SKM-1 treated with dmso at 0.1 percent for 144 hours (cell line): Measurements from ENCODE around the gene HSDL2.
"Not testable (repeated sequence)": the region's sequence is repeated elsewhere in the genome, so short reads cannot be mapped to it uniquely, and the experiment has no call there.

Experiments used
- DNase-seq: peaks from one replicate; lab custom pipeline; 2025; ENCODE audit not compliant: unreplicated experiment; lab: John Stamatoyannopoulos, UW

The HSDL2 gene

DNA sequence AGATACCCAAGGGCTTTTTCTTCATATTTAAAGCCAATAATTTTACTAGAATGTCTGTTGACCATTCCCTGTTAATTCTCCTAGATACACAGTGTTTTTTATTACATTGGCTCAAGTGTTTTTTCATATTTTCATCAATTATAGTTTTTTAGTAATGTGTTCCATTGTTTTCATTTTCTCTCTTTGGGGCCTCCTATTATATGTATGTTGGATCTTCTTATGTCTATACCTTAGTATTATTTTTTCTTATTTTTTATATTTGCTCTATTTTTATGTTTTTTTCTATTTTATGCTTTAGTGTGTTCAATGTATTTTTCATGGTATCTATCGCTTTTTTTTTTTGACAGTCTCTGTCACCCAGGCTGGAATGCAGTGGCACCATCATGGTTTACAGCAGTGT is 114.2 kb downstream of the HSDL2 start:
- no peak for DNase-seq

DNA sequence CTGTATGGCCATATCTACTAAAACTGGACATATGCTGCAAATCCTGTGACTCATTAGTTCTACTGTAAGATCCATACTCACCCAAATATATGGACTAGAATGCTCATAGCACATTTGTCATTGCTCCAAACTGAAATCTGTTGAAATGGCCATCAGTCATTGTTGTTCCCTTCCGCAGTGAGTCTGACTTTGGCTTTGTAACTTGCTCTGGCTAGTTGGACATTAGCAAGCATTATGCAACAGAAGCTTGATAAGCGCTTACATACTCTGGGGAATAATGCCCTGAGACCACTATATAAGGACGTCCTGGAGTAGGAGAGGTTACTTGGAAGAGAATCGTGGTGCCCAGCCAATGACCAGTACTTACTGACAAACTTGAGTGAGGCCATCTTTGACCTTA is 115.7 kb downstream of the HSDL2 start:
- DNase-seq: peak; percentile 21

DNA sequence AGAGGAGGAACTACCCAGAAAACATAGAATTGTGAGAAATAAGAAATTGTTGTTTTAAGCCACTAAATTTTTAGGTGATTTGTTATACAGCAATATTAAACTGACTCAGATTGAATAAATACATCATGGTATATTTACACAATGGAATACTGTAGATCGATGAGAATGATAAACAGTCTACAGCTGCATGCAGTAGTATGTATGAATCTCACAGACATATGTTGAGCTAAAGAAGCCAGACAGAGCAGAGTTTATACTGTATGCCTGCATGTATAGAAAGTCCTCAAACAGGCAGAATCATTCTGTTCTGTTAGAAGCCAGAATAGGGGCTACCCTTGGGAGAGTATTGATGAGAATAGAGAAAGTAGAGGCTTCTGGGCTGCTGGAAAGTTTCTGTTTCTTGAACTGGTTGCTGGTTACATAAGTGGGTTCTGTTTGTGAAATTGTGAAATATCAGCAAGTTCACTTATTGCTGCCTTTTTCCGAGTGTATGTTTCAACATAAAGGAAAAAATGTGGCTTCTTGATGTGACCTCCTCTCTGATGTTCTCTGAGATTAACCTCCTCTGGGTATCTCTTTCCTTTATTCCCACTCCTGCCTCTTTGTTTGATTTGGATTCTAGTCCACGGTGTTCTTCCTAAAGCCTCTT is 116.3 kb downstream of the HSDL2 start:
- DNase-seq: peak; percentile 37

DNA sequence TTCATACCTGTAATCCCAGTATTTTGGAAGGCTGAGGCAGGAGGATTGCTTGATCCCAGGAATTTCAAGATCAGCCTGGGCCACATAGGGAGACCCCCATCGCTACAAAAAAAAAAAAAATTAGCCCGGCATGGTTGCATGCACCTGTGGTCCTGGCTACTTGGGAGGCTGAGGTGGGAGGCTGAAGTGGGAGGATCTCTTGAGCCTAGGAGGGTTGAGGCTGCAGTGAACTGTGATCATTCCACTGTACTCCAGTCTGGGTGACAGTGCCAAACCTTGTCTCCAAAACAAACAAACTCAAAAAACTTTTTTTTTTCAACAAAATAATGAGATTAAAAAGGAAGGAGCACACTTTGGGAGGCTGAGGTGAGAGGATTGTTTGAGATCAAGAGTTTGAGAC is 120.9 kb downstream of the HSDL2 start:
- no peak for DNase-seq

DNA sequence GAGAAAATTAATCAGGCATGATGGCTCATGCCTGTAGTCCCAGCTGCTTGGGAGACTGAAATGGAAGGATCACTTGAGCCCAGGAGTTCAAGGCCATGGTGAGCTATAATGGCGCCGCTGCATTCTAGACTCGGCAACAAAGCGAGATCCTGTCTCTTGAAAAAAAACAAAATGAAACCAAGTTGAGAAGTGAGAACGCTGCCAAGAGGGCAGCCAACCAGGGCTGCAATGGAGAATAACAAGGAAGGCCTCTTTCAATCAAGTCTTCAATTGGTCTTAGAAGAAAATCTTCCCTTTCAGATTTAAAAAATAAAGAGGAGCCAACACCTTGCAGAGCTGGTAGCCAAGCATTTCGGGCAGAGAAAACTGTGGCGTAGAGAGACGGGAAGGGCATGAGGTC is 121.4 kb downstream of the HSDL2 start:
- DNase-seq: no peak

DNA sequence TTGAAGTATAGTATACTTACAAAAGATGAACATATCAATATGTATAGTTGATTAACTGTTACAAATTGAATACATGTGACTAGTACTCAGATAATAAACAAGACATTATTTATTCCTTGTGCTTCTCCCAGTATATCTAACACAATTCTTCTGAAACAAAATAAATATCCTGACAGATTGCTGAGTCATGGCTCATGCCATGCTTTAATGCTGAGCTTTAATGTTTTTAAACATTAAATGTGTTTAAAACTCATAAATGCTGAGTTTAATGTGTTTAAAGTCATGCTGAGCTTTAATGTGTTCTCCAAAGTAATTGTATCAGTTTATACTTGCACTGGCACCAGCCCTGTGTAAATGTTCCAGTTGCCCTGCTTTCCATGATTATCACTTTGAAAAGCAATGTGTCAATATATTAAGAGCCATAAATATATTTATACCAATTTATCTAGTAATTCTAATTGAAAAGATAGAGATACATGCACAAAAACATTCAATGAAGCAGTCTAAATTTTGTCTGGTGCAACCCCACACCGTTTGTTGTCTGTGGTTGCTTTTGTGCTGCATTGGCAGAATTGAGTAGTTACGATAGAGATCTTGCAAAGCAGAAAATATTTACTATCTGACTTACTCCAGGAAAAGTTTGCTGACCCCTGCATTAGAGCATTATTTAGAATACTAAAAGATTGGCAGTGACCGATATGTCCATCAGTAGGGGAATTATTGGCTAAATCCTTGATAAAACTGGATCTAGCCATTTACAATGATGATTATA is 122.5 kb downstream of the HSDL2 start:
- no peak for DNase-seq

DNA sequence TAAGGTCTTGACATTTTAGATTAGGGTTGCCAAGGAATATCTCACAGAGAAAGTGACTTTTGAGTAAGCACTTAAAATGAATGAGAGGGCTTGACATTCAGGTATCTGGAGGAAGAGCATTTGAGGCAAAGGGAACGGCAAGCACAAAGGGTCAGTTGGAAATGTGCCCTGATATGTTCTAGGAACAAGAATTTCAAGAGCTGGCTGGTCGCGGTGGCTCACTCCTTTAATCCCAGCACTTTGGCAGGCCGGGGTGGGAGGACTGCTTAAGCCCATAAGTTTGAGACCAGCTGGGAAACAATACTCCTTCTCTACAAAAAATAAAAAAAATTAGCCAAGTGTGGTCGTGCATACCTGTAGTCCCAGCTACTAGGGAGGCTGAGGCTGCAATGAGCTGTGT is 123.3 kb downstream of the HSDL2 start:
- no peak for DNase-seq

DNA sequence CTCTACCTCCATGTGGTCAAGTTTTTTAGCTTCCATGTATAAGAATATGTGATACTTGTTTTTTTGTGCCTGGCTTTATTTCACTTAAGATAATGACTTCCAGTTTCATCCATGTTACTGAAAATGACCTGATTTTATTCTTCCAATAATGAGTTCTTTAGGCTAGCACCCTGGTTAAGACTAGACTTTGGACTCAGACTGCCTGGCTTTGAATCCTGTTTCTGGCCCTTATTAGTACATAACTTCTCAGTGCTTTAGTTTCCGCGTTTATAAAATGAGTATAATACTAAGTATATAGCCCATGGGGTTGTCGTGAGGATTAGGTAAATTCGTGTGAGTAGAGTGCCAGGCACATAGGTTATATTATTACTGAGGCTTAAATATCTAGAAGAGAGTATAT is 125.2 kb downstream of the HSDL2 start:
- no peak for DNase-seq

DNA sequence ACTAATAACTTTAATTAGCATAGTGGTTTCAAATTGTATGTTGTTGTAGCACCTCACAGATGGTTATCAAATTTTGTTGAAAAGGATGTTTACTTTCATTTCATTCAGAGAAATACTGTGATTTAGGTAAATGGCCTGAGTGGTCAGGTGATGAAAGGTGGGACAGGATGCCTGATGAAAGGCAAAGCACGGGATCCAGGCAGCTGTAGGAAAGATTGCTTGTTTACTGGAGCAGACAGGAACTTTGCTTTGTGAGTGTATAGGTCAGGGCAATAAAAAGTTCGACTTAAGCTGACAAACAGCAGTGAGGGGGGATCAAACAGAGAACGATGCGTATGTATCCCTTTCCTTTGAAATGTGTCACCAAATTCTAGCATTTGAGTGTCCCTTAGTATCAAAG is 125.7 kb downstream of the HSDL2 start:
- no peak for DNase-seq

DNA sequence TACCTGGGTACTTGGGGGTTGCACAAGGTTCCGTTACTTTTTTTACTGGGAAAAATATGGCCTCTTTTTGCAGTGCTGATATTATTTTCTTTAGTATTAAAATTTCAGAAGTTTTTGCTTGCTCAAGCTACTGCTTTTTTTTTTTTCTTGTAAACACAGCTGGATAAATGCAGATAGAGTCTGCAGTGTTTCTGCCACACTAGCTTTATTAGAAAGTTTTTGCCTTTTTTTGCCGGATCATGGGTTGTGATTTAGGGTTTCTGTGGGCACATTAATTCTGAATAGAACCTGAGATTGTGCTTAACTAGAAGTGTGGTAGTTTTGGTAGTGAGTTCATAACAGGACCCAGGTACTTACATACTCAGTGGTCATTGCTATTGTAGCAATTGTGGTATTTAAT is 126.7 kb downstream of the HSDL2 start:
- DNase-seq: no peak

DNA sequence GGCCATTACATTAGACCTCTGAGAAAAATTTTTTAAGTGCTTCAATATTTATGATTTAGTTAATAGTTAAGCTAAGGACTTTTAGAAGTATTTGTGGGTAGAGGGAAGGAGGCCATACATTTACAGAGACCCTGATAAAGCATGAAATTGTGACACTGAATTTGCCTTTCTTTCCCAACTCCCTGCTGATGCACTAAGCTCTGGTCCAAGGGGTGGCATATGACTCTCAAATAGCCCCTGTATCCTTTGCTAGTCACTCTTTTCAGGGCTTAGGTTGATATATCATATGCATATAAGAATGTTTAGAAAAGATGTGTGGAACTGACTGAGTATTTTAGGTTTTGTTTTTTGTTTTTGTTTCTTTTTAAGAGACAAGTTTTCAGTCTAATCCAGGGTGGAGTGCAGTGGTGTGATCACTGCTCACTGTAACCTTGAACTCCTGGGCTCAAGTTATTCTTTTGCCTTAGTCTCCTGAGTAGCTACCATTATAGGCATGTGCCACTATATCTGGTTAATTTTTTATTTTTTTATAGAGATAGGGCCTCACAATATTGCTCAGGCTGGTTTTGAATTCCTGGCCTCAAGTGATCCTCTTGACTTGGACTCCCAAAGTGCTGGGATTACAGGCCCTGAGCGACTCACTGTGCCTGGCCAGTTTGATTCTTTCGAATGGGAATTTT is 127.2 kb downstream of the HSDL2 start:
- DNase-seq: no peak

DNA sequence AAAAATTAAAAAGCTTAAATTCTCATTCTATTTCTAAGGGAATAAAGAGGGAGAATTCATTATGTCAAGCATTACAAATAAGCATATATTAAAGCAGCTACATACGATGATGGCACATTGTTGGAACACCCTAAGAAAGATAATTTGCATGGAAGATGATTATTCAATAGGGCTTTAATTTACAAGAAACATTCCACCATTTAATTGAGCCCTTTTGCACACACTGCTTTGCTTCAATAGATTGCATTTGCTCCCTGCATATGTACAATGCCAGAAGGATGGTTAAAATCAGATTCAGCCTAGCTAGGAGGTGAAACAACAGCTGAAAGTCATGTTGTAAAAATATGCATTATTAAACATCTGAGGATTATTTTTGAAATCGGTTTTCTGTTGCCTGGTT is 128.5 kb downstream of the HSDL2 start:
- DNase-seq: no peak

DNA sequence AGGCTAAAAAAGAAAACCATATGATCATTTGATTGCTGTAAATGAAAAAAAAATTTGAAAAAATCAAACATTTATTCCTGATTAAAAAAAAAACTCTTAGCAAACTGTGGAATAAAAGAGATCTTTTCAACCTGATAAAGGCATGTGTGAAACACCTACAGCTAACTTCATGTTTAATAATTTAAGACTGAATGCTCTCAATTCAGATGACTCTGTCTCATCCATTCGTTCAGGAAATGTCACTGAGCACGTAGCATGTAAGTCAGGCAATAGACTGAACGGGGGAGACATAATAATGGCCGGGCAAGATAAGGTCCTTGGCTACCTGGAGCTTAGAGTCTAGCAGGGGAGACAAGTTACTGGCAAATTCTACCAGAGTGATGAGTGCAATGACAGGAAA is 132.5 kb downstream of the HSDL2 start:
- DNase-seq: not testable (repeated sequence)

DNA sequence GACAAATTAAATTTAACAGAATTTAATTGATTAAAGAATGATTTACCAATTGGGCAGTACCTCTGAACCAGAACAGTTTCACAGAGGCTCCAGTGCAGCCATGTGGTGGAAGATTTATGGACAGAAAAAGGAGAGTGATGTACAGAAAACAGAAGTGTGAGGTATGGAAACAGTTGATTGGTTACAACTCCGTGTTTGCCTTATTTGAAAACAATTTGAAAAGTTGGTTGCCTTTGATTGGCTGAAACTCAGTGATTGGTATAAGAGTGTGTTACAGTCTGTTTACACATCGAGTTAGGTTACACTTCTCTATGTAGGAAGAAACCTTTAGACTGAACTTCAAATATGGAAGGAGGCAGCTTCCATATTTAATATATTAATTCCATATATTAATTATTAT is 136.9 kb downstream of the HSDL2 start:
- no peak for DNase-seq

DNA sequence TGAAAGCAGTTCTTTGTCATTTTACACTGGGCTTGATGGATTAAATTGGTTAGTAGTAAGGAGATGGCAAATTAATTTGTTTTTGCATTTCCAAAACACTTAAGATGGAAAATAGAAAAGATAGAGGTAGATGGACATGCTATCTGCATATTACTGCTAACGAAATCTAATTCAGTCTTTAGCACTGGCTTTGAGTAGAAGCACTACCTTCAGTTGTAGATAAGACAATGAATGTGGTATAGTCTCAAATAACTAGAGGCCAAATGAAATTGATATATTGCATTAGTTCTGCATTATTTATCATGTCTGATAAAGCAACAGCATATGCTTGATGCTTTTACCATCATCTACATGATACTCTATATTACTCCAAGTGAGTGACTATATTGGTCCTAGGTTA is 140.2 kb downstream of the HSDL2 start:
- DNase-seq: no peak

DNA sequence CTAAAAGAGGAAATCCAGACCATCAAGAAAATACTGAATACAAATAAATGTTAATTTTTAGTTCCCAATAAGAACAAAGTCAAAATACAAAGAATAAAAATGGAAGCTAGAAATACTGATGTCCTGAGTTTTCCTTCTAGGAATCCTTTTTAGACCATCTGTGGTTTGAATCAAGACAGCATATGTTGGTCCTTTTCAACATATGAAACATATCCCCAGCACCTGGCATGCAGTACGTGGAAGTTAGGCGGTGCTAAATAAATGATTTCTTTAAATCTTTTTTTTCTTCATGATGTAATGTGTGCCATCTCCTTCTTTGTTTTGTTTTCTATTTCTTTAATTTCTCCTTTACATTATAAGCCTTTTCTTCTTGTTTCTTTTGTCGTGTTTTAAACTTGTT is 140.7 kb downstream of the HSDL2 start:
- no peak for DNase-seq
